GM19395 (cell line): ENCODE results near the gene NBR1.
"Not testable (repeated sequence)": the region's sequence is repeated elsewhere in the genome, so short reads cannot be mapped to it uniquely, and the experiment has no call there.

ENCODE experiments used
- ATAC-seq: cut with Tn5 transposase; IDR thresholded peaks from one replicate; pipeline ENCODE4 v1.9.1; 2021; ENCODE audit warnings: mild to moderate bottlenecking, moderate library complexity; ENCODE audit not compliant: unreplicated experiment

The NBR1 gene

DNA sequence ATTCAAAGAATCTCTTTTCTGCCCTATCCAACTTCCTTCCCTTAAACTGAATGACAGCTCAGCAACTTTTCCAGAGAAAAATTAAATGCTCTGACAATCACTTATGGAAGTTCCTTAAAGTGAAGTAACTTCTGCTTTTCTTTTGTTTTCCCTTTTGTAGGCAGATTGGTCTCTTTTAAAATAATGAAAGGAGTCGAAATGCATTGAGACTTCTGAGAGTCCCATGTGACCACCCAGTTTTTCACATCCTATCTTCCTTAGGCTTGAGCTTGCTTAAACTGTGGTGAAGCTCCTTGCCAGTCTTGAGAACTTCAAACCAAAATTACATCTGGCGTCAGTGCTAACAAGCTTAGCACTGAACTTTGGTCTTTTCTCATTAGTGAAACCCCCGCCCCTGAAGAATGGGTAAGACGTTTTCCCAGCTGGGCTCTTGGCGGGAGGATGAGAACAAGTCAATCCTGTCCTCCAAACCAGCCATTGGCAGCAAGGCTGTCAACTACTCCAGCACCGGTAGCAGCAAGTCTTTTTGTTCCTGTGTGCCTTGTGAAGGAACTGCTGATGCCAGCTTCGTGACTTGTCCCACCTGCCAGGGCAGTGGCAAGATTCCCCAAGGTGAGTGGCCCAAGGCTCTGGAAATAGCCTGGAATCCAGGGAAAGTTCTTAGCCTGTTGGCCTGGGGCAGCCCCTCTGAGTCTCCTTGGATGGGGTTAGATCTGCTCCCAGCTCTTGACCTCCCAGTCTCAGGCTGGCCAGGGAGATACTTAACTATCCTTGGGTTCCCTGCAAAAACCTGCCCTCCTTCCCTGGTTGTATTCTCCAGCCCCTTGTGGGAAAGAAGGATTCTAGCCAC, 41.9 kb downstream of the NBR1 start:
- peak; percentile 32 for ATAC-seq

DNA sequence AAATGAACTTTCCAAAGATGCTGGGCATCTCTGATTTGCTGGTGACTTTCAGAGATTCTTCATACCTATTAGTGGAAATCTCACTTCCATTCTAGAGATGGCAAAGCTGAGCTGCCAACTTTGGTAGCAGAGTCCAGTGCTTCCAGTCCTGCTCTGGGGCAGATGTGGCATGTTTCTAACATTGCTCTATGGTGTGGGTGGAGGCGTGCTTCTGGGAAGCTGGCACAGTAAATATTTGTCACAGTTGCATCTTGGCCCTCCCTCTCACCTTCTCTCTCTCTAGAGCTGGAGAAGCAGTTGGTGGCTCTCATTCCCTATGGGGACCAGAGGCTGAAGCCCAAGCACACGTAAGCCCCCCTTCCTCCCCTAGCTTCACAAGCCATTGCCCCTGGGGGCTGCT, 42.5 kb downstream of the NBR1 start:
- ATAC-seq = no peak

GRCh38 chr17:43215341-43215740, 44.3 kb downstream of the NBR1 start:
- no peak for ATAC-seq

GRCh38 chr17:43216369-43216761, 45.4 kb downstream of the NBR1 start:
- no peak for ATAC-seq

DNA sequence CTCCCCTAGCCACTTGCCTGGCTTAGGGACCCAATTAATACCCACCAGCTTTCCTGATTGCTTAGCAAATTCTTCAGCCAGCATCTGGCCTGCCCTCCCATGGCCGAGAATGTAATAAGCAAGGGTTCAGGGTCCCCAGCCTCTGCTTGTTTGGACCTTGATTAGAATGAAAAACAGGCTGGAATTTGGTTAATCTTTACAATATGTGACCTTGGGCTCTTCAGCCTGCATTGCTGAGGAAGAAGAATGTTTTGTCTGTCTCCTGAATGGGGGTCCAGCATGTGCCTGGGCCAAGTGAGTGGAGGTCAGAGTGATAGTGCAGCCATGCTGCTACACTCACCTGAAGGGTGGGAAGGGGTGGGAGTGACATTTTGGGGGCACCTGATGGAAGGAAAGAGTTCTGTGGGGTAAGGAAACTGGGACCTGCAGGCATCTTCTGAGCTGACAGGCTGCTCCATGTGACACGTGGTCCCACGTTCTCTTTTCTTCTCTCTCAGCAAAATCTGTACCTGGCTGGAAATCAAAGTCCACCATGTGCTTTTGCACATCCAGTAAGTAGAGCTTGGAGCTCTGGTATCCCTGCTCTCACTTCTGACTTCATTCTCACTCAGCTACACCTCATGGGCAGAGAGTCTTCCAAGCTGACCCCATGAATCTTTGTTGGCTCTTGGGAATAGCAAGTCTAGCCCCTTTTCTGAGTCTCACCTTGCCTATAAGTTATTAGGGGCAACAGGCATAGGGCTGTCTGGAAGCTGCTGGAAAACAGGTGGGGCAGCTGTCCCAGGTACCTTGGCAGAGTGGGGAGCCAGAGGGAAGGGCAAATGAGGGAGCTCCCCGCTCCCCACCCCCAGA, 46.0 kb downstream of the NBR1 start:
- no peak for ATAC-seq

- ATAC-seq = no peak
Measured at GRCh38 chr17:43217614-43218087, 46.6 kb downstream of the NBR1 start.

GRCh38 chr17:43219001-43219400, 48.0 kb downstream of the NBR1 start:
- no peak for ATAC-seq

DNA sequence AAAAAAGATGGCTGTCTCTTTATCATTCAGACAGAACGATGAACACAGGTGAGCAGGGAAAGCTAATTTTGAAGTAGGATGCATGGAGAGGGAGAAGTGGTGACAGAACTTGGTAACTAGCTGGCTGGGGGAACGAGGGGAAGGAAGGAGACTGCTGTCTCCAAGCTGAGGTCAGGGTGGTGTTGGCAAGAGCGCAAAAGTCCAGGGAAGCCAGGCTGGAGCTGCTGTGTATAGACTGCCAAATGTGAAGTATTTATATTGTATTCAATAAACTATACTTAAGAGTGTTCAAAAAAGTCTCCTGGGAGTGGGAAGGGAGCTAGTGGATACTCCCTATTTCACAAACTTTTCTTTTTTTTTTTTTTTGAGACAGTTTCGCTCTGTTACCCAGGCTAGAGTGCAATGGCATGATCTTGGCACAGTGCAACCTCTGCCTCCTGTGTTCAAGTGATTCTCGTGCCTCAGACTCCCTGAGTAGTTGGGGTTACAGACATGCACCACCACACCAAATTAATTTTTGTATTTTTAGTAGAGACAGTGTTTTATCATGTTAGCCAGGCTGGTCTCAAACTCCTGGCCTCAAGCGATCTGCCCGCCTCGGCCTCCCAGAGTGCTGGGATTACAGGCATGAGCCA, 48.8 kb downstream of the NBR1 start:
- ATAC-seq = no peak

DNA sequence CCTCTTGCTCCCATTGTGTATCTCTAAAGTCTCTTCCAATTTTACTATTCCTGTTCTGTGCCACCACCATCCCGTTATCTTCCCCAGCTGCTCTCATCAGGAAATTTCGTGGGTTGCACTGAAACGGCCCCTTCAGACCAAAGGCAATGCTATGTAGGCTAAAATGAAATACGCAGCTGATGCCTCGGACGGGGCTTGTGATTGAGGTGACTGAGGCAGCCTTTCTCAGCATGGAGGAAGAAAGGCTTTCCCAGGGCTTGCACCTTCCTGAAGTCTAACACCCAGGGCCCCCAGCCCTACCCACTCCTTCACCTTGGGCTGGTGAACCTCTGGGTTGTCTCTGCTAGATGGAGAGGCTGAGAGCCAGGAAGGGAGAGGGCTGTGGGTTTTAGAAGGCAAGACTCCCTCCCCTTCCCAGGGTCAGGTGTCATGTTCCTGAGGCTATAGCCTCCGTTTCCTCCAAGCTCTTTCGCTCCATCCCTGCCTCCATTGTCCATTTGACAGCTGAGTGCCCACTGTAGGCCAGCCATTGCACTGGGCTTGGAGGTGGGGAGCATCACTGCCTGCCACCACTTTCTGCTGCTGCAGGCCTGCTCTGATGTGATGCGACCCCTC, 49.6 kb downstream of the NBR1 start:
- no peak for ATAC-seq

DNA sequence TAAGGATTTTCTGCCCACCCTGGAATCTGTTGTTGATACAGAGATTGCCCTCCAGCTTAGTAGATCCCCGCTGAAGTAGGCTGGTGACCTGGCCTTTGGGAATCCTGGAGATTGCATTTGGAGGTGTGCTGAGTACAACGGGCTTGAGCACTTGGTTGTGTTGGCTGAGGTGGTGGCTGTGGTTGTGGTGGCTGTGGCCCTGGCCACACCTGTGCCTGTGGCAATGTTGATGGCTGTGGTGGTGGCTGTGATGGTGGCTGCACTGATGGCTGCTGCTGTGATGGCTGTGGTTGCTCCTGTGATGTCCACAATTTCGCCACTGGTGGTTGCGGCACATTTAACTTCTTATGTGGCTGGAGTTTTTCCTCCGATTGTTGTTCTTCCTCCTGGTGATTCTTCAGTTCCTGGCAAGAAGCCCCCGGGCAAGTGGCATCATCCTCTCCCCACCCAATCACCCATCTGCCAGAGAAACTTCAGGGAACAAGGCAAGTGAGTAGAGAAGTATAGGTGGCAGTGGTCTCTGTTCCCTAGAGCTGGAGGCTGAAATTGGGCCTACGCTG, 53.2 kb downstream of the NBR1 start:
- ATAC-seq = no peak

GRCh38 chr17:43226393-43226792, 55.4 kb downstream of the NBR1 start:
- ATAC-seq = no peak

- ATAC-seq = not testable (repeated sequence)
Measured at GRCh38 chr17:43228020-43228782, 57.2 kb downstream of the NBR1 start, which contains the start of gene CCDC200. Gene CCDC200 (minus strand): TSS chr17:43228623. CDS start chr17:43228554, 69 bp downstream.

GRCh38 chr17:43231205-43232020, 60.4 kb downstream of the NBR1 start:
- not testable (repeated sequence) for ATAC-seq

GRCh38 chr17:43232021-43232699, 61.1 kb downstream of the NBR1 start:
- not testable (repeated sequence) for ATAC-seq

- not testable (repeated sequence) for ATAC-seq
Measured at GRCh38 chr17:43233263-43233662, 62.2 kb downstream of the NBR1 start.

DNA sequence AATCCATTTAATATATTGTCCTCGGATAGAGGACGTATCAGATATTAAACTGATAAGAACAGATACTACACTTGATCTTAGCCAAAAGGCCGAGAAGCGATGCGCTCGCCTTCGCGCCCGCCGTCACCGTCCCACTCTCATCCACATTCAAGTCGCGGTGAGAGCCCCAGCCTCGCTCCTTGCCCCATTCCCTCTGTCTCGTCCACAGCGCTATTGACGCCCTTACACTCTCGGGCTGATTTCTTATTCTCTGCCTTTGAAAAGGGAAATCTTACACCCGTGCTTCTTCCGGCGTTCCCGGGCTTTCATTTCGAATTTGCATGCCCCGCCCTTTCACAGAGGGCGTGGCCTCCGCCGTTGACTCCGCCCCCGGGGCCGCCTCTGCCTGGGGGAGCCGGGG, 62.9 kb downstream of the NBR1 start, which contains the start of gene RNU2-1:
TSS of gene RNU2-1 (minus strand) at position 101 of the 400 bp plus-strand sequence.
- ATAC-seq = not testable (repeated sequence)

- not testable (repeated sequence) for ATAC-seq
Measured at GRCh38 chr17:43239597-43239996, 68.6 kb downstream of the NBR1 start.
